Osteocyte (in vitro differentiated cells): Measurements from ENCODE around the gene NT5C3A. TPM values are rescaled to one million over a fixed set of nuclear protein-coding genes. Genes with fewer than 3 reads are reported as not detected.
A peak's percentile ranks its signal among the peaks of the same experiment; 100 is the strongest.

ENCODE experiments used
- DNase-seq: peaks from one replicate; pipeline ENCODE4 v3.0.0; 2021; ENCODE audit warnings: mixed read lengths; ENCODE audit not compliant: unreplicated experiment; ENCODE audit errors: extremely low spot score
- H3K27ac Mint-ChIP-seq: one replicate; pipeline ENCODE4 v1.8.0; 2021; ENCODE audit warnings: mild to moderate bottlenecking, mixed read lengths; ENCODE audit not compliant: unreplicated experiment
- H3K27me3 Mint-ChIP-seq: one replicate; pipeline ENCODE4 v1.8.0; 2021; ENCODE audit warnings: mixed read lengths; ENCODE audit not compliant: unreplicated experiment
- H3K36me3 Mint-ChIP-seq: one replicate; pipeline ENCODE4 v1.8.0; 2021; ENCODE audit warnings: mixed read lengths; ENCODE audit not compliant: unreplicated experiment
- H3K4me1 Mint-ChIP-seq: one replicate; pipeline ENCODE4 v1.8.0; 2021; ENCODE audit warnings: mixed read lengths; ENCODE audit not compliant: unreplicated experiment
- H3K4me3 Mint-ChIP-seq: one replicate; pipeline ENCODE4 v1.8.0; 2021; ENCODE audit warnings: mild to moderate bottlenecking, moderate library complexity, mixed read lengths; ENCODE audit not compliant: unreplicated experiment
- H3K9me3 Mint-ChIP-seq: one replicate; pipeline ENCODE4 v1.8.0; 2021; ENCODE audit warnings: mixed read lengths; ENCODE audit not compliant: unreplicated experiment
- long read RNA-seq: library from polyadenylated mRNA; unstranded; transcript quantifications from one replicate; pipeline ENCODE4 v2.0.0, GENCODE V29; 2021
- total RNA-seq: library from RNA; stranded (reverse); gene quantifications from 2 replicates; pipeline ENCODE4 v1.2.1, GENCODE V29; 2021
- TF ChIP-seq, protein P1 (sequence below): fragments of 200-600 bp; sonication (generic); IDR thresholded peaks from 2 replicates; pipeline ENCODE4 v1.5.0; 2021; ENCODE audit warnings: antibody characterized with exemption, mild to moderate bottlenecking, moderate library complexity

NT5C3A gene
- 18.7 and 20.4 TPM in 2 replicates for total RNA-seq
- long read RNA-seq, transcript NT5C3A-204 (10 exons, 1,759 nt), result minor isoform, 46 of 131 reads
- long read RNA-seq, transcript NT5C3A-201 (9 exons, 1,704 nt), result major isoform, 67 of 131 reads
- long read RNA-seq, partial matches to known transcripts, result 6 of 131 reads
- long read RNA-seq, other reads (novel, unspliced or antisense), result 12 of 131 reads

- peaks cover 14% of the 10 kb centered on the region for H3K9me3 Mint-ChIP-seq
- DNase-seq, result peak; percentile 86
- TF ChIP-seq, protein P1, sequence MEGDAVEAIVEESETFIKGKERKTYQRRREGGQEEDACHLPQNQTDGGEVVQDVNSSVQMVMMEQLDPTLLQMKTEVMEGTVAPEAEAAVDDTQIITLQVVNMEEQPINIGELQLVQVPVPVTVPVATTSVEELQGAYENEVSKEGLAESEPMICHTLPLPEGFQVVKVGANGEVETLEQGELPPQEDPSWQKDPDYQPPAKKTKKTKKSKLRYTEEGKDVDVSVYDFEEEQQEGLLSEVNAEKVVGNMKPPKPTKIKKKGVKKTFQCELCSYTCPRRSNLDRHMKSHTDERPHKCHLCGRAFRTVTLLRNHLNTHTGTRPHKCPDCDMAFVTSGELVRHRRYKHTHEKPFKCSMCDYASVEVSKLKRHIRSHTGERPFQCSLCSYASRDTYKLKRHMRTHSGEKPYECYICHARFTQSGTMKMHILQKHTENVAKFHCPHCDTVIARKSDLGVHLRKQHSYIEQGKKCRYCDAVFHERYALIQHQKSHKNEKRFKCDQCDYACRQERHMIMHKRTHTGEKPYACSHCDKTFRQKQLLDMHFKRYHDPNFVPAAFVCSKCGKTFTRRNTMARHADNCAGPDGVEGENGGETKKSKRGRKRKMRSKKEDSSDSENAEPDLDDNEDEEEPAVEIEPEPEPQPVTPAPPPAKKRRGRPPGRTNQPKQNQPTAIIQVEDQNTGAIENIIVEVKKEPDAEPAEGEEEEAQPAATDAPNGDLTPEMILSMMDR, result no peak
- H3K36me3 Mint-ChIP-seq, result peaks cover 20% of the 10 kb centered on the region
- no peaks in the 10 kb centered on the region for H3K27me3 Mint-ChIP-seq
- H3K4me3 Mint-ChIP-seq, result peak within 1 kb of the TSS; percentile 91
- H3K4me1 Mint-ChIP-seq, result peaks cover 38% of the 10 kb centered on the region
- H3K27ac Mint-ChIP-seq, result peak within 1 kb of the TSS; percentile 93
These were observed at the start of gene NT5C3A for GRCh38 chr7:33062023-33062781. Gene NT5C3A, minus strand, starts transcription at chr7:33062776. Its CDS starts 71 bp downstream, at chr7:33062705.

- Mint-ChIP-seq H3K9me3 (no peaks in the 10 kb centered on the region), H3K4me1 (peaks cover 22% of the 10 kb centered on the region), H3K36me3 (no peaks in the 10 kb centered on the region), H3K27me3 (peaks cover 47% of the 10 kb centered on the region), H3K27ac (no peak overlapping the region), H3K4me3 (no peak overlapping the region)
- DNase-seq, result no peak
- TF ChIP-seq, protein P1, result no peak
These were observed 49.0 kb upstream of the NT5C3A start for GRCh38 chr7:33111614-33112013.

DNA sequence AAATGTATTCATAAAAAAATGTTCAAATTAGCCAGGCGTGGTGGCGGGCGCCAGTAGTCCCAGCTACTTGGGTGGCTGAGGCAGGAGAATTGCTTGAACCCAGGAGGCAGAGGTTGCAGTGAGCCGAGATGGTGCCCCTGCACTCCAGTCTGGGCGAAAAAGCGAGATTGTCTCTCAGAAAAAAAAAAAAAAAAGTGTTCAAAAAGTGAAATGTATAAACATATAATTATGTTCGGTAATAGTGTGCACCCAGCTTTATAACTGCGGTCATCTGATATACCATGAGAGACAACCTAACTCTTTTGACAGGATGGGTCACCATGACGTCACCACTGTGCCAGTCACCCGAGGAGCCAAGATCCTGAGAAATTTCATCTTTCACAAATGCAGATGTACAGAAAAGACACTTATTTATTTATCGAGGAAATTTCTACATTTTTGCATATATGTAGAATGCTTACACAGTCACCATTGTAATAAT lies 47.2 kb upstream of the NT5C3A start:
- no peak for DNase-seq
- TF ChIP-seq, protein P1, result no peak
- H3K27me3 Mint-ChIP-seq, result peaks cover 36% of the 10 kb centered on the region
- H3K36me3 Mint-ChIP-seq, result no peaks in the 10 kb centered on the region
- peaks cover 29% of the 10 kb centered on the region for H3K4me1 Mint-ChIP-seq
- no peak overlapping the region for H3K27ac Mint-ChIP-seq
- H3K4me3 Mint-ChIP-seq, result peak overlapping the region; percentile 59
- no peaks in the 10 kb centered on the region for H3K9me3 Mint-ChIP-seq

GRCh38 chr7:33109005-33109757 lies 46.6 kb upstream of the NT5C3A start, which contains the start of gene RP9:
Gene RP9, minus strand, starts transcription at chr7:33109404. Its CDS starts 32 bp downstream, at chr7:33109372.
- Mint-ChIP-seq H3K27ac (peak within 1 kb of the TSS; percentile 91), H3K36me3 (no peaks in the 10 kb centered on the region), H3K27me3 (peaks cover 29% of the 10 kb centered on the region), H3K9me3 (no peaks in the 10 kb centered on the region), H3K4me3 (peak within 1 kb of the TSS; percentile 90), H3K4me1 (peaks cover 29% of the 10 kb centered on the region)
- TF ChIP-seq, protein P1, result peak; percentile 71
- DNase-seq, result peak; percentile 89
